Activated CD8-positive, alpha-beta memory T cell treated with anti-CD3 and anti-CD28 coated beads, Interleukin-2, amount 50 U/mL, for 48 hours (primary cell): ENCODE measurements around the gene DOK5.

Experiments
- DNase-seq: peaks from one replicate; pipeline ENCODE4 v3.0.0-alpha.2; 2020

The DOK5 gene

GRCh38 chr20:54651252-54651651 lies 175.9 kb downstream of the DOK5 start:
- no peak for DNase-seq

GRCh38 chr20:54654450-54654849 lies 179.1 kb downstream of the DOK5 start:
- no peak for DNase-seq

- DNase-seq = no peak
These were observed 182.0 kb downstream of the DOK5 start for GRCh38 chr20:54657268-54657826.

- no peak for DNase-seq
These were observed 183.1 kb downstream of the DOK5 start for GRCh38 chr20:54658525-54658924.

DNA sequence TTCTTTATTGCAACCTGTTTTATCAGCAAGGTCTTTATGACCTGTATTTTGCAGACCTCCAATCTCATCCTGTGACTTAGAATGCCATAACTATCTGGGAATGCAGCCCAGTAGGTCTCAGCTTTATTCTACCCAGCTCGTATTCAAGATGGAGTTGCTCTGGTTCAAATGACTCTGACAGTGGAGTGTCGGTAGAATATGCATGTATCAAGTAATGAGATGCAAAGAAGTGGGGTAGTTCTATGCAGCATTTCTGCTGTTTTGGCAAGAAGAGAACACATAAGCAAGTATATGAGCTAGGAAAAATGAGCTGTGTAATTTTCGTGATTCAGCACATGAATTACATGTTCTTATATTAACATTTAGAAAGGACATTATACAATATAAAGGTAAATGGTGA lies 185.9 kb downstream of the DOK5 start:
- DNase-seq = no peak

GRCh38 chr20:54661880-54662465 lies 186.6 kb downstream of the DOK5 start:
- DNase-seq = no peak

DNA sequence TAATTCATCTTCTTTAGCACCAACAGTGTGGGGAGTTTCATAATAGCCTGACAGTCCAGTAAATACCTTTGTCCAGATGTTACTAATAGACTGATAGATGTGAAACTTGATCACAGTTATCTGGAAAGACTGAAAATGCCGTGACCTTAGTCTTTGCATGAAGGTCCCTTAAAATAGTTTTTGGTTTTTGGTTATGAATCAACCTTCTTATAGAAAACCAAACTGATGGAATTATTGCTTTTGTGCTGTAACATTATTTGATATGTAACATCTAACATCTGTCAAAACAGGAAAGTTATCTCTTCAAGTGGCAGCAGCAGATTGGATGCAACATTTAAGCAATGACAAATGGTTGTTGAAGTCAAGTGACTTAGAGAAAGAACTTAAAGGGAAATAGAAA lies 190.4 kb downstream of the DOK5 start:
- DNase-seq = no peak

GRCh38 chr20:54668271-54669039 lies 193.1 kb downstream of the DOK5 start:
- peak; percentile 65 for DNase-seq

DNA sequence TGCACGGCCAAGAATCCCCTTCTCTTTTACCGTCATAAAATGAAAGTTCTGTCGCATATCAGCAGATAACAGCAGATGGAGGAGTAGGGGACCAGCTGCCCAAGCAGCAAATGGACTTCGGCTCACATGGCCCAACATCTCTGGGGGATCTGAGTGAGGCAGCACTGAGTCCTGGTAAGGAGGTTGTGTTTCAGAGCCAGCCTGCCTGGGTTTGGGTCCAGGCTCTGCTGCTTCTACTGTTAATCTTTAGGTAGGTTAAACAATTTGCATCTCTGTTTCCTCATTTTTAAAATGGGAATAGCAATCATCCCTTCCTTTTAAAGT lies 193.6 kb downstream of the DOK5 start:
- DNase-seq = no peak

DNA sequence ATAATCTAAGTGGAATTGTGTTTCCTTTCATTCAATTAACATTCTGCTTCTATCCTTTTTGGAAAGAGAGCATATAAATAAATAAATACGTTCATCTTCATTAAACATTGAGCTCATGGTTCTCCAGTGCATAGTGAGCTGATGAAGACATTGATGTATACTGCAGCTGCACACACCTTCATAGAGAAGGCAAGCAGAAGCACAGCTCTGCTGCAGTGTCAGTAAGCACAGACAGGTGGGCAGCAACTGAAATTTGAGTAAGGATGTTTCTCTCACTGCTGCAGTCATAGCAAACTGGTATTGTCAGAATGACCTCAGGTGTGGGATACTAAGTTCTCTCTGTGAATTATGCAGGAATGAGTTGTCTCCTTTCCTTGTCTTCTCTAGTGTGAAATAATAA lies 202.9 kb downstream of the DOK5 start:
- DNase-seq = no peak

GRCh38 chr20:54680439-54680838 lies 205.0 kb downstream of the DOK5 start:
- DNase-seq = no peak

DNA sequence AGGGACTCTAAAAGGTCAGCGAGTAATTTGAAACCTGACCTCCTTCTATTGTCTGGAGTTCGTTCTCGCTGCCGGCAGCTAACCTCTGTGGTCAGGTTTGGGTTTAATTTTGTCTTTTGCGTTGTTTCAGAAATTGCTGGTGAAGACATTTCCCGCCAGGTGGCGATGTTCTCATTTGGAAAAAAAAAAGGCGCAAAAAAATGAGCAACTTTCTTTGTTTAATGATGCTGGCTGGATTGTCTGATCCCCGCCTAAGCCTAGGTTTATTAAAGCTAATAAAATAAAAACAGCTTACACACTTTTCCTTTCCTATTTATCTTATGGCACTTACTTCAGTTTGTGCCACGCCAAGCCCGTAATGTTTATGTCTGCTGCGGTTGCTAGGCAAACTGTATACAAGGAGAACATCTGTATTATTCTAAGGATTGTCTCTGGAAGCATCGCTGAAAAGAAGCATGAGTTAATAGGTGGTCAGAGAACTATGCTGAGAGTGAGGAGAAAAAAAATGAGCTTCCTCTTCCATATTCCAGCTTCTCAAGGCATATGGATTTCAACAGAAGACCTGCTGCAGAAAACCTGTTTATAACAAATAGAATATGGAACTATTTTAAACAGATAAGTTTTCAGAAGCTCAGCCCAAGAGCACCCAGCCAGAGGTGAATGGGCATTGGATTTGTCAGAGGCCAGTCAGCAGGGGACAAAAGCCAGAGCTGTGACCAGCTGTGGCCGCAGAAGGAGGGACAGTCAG lies 205.7 kb downstream of the DOK5 start:
- no peak for DNase-seq

- DNase-seq = no peak
These were observed 206.5 kb downstream of the DOK5 start for GRCh38 chr20:54681869-54682268.

- DNase-seq = no peak
These were observed 213.1 kb downstream of the DOK5 start for GRCh38 chr20:54688476-54688875.

GRCh38 chr20:54690323-54690722 lies 214.9 kb downstream of the DOK5 start:
- DNase-seq = no peak

DNA sequence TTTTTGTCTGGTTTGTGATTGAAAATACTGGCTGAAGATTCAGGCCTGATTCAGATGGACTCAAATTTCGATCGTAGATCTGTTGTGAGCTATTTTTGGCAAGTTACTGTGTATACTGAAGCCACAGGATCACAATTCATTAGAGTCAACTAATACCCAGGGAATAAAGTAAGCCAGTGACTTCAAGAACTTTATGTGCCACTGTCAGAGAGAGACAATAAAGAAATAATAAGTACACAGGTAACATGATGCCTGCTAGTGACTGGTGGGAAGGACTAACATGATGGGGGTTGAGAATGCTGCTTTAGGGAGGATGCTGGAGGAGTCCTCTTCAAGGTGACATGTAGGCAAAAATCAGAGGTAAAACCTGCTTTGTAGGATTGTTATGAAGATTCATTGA lies 215.9 kb downstream of the DOK5 start:
- no peak for DNase-seq

GRCh38 chr20:54692168-54692887 lies 216.9 kb downstream of the DOK5 start:
- no peak for DNase-seq

DNA sequence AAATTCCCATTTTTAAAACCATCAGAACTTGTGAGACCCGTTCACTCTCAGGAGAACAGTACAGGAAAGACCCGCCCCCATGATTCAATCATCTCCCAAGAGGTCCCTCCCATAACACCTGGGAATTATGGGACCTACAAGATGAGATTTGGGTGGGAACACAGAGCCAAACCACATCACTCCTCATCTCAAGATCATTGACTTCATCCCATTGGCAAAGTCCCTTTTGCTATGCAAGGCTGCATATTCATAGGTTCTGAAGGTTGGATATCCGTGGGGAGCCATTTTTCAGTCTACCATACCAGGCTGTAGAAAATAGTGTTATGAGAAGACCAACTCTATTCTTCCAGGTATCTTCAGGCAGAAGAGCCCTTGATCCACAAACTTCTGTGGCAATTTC lies 219.1 kb downstream of the DOK5 start:
- DNase-seq = no peak

DNA sequence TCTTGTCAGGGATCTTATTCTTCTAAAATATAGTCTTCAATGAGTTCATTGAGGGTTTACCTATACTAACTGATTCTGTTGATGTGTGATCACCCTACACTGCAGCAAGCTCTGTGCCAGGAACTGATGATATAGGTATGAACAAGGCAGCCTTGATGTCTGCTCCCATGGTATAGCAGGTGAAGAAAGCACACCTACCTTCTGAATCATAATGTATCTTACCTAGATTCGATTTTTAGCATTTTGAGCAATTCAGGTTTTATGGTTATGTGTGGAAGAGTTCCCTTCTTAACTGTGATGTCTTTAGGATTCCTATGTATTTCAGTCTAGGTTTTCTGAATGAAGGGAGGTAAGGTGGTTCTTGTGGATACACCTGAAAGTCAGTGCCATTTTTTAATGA lies 223.0 kb downstream of the DOK5 start:
- DNase-seq = no peak
